Keratinocyte (primary cell): ENCODE measurements around the gene RGS9BP.

Source experiments
- EZH2 ChIP-seq: IDR thresholded peaks from one replicate; pipeline ENCODE4 v1.6.1; 2012; ENCODE audit warnings: inconsistent platforms, mild to moderate bottlenecking, low read length, moderate library complexity
- TF ChIP-seq, protein P1 (sequence below), 3 experiments: IDR thresholded peaks in 1 of 3; conservative IDR thresholded peaks in 1 of 3; optimal IDR thresholded peaks in 1 of 3; 2 replicates in 2 of 3; 3 replicates in 1 of 3; pipeline versions ENCODE3 to v1.5.1; 2011; ENCODE audit warnings: low read length in 3 of 3, mild to moderate bottlenecking in 3 of 3, moderate library complexity in 2 of 3, control low read depth in 1 of 3, inconsistent platforms in 1 of 3; ENCODE audit not compliant: insufficient read depth in 2 of 3; ENCODE audit errors: extremely low read depth in 1 of 3

DNA sequence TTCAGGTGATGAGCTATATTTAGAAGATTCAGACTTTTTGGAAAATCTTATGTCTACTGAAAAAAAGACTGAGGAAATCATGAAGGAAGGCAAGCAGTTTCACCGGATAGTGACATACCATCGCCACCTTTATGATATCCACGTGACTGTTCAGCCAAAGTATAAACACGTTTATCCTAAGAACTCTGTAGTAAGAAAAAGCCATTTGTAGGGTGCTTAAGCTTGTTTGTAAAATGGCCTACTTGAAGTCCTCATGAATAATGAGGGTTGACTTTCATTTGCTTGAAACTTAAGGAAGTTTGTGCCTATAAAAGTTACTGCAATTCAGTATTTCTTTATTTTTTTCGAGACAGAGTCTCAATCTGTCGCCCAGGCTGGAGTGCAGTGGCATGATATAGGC lies 36.1 kb downstream of the RGS9BP start:
- TF ChIP-seq, protein P1, sequence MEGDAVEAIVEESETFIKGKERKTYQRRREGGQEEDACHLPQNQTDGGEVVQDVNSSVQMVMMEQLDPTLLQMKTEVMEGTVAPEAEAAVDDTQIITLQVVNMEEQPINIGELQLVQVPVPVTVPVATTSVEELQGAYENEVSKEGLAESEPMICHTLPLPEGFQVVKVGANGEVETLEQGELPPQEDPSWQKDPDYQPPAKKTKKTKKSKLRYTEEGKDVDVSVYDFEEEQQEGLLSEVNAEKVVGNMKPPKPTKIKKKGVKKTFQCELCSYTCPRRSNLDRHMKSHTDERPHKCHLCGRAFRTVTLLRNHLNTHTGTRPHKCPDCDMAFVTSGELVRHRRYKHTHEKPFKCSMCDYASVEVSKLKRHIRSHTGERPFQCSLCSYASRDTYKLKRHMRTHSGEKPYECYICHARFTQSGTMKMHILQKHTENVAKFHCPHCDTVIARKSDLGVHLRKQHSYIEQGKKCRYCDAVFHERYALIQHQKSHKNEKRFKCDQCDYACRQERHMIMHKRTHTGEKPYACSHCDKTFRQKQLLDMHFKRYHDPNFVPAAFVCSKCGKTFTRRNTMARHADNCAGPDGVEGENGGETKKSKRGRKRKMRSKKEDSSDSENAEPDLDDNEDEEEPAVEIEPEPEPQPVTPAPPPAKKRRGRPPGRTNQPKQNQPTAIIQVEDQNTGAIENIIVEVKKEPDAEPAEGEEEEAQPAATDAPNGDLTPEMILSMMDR (optimal IDR thresholded peaks at IDR 0.05 in 1 of 3, IDR thresholded peaks at IDR 0.05 in 1 of 3, conservative IDR thresholded peaks at IDR 0.05 in 1 of 3; ENCODE audit: extremely low read depth in 1 of 3, insufficient read depth in 2 of 3, low read length in 3 of 3) = no peak
- TF ChIP-seq EZH2 = no peak
